ENCODE measurements around the gene ZCCHC8.

DNA sequence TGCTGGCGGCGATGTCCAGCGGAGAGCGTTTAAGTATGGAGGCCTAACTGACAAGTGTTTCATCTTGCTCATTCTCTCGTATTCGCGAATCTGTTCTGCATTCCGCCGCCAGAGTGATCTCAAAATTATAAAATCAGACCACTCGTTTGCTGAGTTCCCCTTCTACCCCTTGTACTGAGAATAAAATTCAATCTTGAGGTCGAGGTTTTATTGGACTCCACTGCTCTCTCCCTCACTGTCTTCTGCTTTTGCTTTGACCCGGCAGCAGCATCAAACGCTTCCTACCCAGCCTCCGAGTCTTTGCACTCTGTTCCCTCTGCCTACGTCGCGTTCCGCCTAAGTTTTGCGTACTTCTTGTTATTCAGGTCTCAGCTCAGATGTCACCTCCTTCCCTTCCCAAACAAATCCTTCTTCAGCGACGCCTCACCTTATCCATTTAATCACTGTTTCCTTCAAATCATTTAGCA, 26.8 kb upstream of the ZCCHC8 start:
- TF ChIP-seq, protein P1, sequence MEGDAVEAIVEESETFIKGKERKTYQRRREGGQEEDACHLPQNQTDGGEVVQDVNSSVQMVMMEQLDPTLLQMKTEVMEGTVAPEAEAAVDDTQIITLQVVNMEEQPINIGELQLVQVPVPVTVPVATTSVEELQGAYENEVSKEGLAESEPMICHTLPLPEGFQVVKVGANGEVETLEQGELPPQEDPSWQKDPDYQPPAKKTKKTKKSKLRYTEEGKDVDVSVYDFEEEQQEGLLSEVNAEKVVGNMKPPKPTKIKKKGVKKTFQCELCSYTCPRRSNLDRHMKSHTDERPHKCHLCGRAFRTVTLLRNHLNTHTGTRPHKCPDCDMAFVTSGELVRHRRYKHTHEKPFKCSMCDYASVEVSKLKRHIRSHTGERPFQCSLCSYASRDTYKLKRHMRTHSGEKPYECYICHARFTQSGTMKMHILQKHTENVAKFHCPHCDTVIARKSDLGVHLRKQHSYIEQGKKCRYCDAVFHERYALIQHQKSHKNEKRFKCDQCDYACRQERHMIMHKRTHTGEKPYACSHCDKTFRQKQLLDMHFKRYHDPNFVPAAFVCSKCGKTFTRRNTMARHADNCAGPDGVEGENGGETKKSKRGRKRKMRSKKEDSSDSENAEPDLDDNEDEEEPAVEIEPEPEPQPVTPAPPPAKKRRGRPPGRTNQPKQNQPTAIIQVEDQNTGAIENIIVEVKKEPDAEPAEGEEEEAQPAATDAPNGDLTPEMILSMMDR (IDR thresholded peaks at IDR 0.05 in 2 of 3, conservative IDR thresholded peaks at IDR 0.05 in 1 of 3; ENCODE audit: borderline replicate concordance in 1 of 3, insufficient read depth in 1 of 3, low read depth in 2 of 3, low read length in 2 of 3) = no peak
- TF ChIP-seq POLR2A (IDR thresholded peaks at IDR 0.05; ENCODE audit: borderline replicate concordance, extremely low read depth, insufficient read depth, insufficient read length) = no peak
- no peak for TF ChIP-seq TCF7L2 (IDR thresholded peaks at IDR 0.05; ENCODE audit: borderline replicate concordance, extremely low read depth, insufficient read depth, insufficient read length)
- TF ChIP-seq EGR1 (IDR thresholded peaks at IDR 0.05; ENCODE audit: low read depth) = no peak
- TF ChIP-seq POLR2AphosphoS5 (IDR thresholded peaks at IDR 0.05; ENCODE audit: low read depth, low read length) = no peak
- TF ChIP-seq JUND (IDR thresholded peaks at IDR 0.05) = no peak
- no peak for TF ChIP-seq ZNF274 (IDR thresholded peaks at IDR 0.05; ENCODE audit: low read depth, low read length)
- no peak for TF ChIP-seq MAX (IDR thresholded peaks at IDR 0.05)

Data from HCT116 (cell line).